Subcutaneous adipose tissue (tissue), 4 donors: Measurements from ENCODE around the gene MYH10. TPM values are rescaled to one million over a fixed set of nuclear protein-coding genes. Genes with fewer than 3 reads are reported as not detected.

ENCODE experiments used
- total RNA-seq, 4 donors: library from RNA; depleted of rRNA; stranded (reverse); fragments of >200 nt; gene quantifications; one replicate each; pipeline ENCODE4 v1.1.0, GENCODE V29; 2016
- TF ChIP-seq, protein P1 (sequence below): fragments of 450-650 bp; IDR thresholded peaks from one replicate; pipeline ENCODE4 v1.5.1; 2016; ENCODE audit warnings: low read depth, mild to moderate bottlenecking, control low read depth, antibody characterized with exemption, moderate library complexity

The MYH10 gene
- total RNA-seq, 4 donors from 2014 or later: 39.8 to 70.6 (median 47.9) TPM

DNA sequence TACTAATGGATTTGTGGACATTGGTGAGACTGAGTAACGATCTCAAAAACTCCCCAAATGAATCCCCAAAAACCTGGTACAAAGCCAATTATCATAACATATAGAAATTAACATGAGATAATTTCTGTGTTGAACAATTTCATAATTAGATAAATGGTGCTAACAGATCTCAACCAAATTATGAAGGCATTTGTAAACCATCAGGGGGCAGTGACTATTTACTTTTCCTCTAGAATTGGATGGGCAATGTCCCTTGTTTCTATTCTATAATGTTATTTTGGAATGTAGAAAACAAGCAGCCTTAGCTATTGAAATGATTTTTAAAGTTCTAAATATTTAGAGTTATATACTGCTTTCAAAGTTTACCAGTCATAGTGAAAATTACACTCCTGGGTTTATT, 57.8 kb downstream of the MYH10 start:
- TF ChIP-seq, protein P1, sequence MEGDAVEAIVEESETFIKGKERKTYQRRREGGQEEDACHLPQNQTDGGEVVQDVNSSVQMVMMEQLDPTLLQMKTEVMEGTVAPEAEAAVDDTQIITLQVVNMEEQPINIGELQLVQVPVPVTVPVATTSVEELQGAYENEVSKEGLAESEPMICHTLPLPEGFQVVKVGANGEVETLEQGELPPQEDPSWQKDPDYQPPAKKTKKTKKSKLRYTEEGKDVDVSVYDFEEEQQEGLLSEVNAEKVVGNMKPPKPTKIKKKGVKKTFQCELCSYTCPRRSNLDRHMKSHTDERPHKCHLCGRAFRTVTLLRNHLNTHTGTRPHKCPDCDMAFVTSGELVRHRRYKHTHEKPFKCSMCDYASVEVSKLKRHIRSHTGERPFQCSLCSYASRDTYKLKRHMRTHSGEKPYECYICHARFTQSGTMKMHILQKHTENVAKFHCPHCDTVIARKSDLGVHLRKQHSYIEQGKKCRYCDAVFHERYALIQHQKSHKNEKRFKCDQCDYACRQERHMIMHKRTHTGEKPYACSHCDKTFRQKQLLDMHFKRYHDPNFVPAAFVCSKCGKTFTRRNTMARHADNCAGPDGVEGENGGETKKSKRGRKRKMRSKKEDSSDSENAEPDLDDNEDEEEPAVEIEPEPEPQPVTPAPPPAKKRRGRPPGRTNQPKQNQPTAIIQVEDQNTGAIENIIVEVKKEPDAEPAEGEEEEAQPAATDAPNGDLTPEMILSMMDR: no peak

DNA sequence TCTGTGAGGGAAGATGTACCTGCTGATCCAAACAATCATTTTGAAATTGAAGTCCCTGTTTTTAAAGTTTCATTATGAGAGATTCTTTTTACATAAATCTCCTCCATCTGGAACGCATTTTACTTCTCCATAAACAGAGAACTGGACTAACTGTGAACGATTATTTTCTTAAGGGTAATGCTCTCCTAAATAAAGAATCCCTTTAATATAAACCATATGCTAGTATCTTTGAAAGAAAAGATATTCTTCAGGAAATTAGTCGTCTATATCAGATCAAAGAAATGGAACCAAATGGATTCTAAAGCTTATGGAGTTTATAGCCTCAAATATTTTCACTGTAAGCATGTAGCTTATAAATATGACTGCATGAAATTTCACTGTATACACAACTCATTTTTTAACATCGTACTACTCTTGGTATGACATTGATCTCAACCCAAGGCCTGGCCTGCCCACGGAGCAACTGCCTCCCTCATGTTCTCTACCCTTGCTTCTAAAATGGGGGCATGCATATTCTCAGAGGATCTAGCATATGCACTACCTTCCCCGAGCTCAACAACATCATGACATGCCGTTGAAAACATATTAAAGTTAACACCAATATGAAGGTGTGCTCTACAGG, 66.4 kb downstream of the MYH10 start:
- TF ChIP-seq, protein P1: no peak

DNA sequence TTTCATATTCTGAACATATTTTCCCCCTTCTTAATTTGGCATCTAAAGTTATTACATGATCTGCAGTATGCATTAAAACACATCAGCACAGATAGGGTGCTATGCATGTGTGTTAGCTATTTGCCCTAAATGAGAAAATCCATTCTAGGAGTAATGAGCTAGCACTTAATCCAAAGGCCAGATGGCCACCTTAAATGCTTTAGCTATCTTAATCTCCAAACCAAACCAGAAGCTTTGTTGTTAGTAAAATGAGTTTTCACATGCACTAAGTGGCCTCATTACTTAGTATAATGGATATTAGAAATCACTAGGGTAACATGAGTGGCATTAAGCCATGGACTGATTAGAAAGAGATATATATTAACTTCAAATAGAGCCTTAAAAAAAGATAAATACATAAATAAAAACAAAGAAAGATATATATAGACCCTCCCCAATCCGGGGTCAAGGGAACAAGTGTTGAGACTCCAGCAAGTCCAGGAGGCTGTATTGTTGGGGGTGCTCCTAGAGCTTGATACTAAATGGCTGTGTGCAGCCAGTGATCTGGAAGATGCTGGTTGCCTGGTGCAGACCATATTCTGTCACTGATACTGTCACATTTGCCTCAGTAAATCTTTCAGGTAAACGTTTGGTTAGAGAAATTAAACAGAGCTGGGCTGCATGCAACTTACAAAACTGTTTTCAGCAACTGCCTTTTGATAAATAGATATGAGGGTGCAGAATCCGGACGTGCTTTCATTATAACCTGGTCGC, 67.3 kb downstream of the MYH10 start:
- TF ChIP-seq, protein P1: no peak

GRCh38 chr17:8558144-8558543, 72.4 kb downstream of the MYH10 start:
- TF ChIP-seq, protein P1: no peak

GRCh38 chr17:8557176-8557806, 73.2 kb downstream of the MYH10 start:
- TF ChIP-seq, protein P1: no peak

DNA sequence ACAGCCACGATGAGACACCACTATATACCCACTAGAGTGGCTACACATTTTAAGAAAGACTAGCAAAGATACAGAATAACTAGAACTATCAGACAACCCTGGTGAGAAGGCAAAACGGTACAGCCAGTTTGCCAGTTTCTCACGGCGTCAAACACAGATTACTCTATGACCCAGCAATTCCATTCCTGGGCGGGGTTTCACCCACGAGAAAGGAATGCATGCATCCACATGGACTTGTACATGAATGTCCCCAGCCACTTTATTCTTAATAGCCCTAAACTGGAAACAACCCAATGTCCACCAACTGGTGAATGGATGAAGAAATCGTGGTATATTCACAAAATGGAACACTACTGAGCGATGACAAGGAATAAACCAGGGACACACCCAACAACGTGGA, 74.5 kb downstream of the MYH10 start:
- TF ChIP-seq, protein P1: no peak

DNA sequence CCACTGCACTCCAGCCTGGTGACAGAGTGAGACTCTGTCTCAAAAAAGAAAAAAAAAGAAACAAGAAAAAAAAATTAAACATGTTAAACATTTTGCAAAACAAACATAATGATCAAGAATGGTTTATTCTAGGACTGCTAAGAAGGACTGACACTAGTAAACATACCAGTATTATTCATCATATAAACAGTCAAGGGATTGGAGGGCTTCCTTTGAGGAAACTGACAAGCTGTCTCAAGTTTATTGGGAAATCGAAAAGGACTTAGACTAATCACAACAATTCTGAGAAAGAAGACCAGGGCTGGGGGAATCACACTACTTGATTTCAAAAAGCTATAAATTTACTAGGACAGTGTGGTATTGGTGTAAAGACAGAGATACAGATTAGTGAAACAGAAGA, 75.5 kb downstream of the MYH10 start:
- TF ChIP-seq, protein P1: no peak
